NCI-H1417 treated with DMSO at 0.1 percent for 48 hours (cell line): ENCODE results near the gene MUC5AC.
"Not testable (repeated sequence)": the region's sequence is repeated elsewhere in the genome, so short reads cannot be mapped to it uniquely, and the experiment has no call there.

Source experiments
- DNase-seq: peaks from one replicate; lab custom pipeline; 2025; lab: John Stamatoyannopoulos, UW

MUC5AC gene

GRCh38 chr11:1162138-1162475 lies 4.4 kb downstream of the MUC5AC start:
- DNase-seq, result no peak

DNA sequence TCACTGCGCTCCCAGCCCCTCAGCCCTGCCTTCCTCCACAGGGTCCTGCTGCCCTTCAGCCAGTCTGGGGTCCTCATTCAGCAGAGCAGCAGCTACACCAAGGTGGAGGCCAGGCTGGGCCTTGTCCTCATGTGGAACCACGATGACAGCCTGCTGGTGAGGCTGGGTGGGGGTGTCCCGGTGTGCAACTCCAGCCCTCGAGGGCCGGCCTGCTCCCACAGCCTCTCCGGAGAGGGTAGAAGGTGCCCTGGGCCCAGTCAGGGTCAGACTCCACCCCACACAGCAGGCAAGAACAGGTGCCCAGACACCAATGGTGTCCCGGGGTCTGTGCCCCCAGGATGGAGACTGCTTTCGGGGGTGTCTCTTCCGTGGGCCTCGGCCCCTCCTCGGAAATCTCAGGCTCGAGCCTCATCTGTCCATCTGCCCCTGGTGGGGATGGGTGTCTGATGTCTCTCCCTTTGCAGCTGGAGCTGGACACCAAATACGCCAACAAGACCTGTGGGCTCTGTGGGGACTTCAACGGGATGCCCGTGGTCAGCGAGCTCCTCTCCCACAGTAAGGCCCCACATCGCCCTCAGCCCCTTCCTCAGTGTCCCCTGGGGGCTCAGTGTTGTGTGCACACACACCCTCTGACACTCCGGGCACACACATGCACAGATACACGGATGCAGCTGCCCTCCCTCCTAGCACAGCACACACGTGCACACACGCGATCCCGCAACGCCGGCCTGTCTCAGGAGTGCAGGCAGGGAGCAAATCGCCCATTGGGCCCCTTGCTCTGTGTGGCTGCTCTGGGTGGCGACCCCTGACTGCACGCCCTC lies 4.9 kb downstream of the MUC5AC start:
- DNase-seq, result no peak

- no peak for DNase-seq
These were observed 5.7 kb downstream of the MUC5AC start for GRCh38 chr11:1163321-1163910.

GRCh38 chr11:1163911-1164735 lies 6.4 kb downstream of the MUC5AC start:
- no peak for DNase-seq

GRCh38 chr11:1164779-1165255 lies 7.1 kb downstream of the MUC5AC start:
- DNase-seq, result not testable (repeated sequence)

DNA sequence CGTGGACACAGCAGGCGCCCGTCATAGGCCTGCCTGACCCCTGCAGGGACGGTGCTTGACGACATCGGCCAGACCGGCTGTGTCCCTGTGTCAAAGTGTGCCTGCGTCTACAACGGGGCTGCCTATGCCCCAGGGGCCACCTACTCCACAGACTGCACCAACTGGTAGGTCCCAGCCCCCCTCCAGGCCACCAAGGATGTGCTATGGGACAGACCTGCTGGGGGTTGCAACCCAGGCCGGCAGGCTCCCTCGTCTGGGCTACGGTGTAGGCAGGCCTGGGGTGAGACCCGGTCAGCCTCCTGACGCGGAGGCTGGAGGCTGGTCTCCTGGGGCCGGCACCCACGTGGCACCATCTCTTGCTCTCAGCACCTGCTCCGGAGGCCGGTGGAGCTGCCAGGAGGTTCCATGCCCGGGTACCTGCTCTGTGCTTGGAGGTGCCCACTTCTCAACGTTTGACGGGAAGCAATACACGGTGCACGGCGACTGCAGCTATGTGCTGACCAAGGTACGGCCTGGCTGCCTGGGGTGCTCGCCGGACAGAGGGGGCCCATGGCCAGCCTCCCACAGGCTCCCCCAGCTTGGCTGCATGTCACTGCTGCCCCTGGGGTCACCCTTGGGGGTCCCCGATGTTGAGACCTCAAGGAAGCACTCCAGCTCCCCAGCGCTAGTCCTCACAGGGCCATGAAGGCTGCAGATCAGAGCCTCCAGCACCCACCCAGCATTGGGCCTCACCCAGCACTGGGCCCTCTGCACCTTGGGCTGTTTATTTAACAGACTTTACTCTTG lies 7.7 kb downstream of the MUC5AC start:
- DNase-seq, result no peak

- no peak for DNase-seq
These were observed 9.5 kb downstream of the MUC5AC start for GRCh38 chr11:1167256-1167655.

- DNase-seq, result no peak
These were observed 10.0 kb downstream of the MUC5AC start for GRCh38 chr11:1167751-1168231.

DNA sequence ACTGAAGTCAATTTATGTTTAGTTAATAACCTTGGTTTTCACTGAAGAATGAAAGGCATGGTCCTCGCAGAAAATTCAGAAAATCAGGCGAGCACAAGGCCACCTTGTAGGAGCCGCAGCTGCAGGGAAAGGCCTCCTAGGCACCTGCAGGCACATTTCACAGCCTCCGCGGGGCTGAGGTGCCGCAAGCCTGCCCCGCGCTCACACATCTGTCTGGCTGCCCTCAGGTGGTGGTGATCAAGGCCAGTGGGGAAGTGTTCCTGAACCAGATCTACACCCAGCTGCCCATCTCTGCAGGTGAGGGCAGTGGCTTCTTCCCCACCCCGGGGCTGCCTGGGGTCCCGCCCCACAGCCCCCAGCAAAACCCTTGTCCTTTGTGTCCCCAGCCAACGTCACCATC lies 10.5 kb downstream of the MUC5AC start:
- DNase-seq, result no peak

DNA sequence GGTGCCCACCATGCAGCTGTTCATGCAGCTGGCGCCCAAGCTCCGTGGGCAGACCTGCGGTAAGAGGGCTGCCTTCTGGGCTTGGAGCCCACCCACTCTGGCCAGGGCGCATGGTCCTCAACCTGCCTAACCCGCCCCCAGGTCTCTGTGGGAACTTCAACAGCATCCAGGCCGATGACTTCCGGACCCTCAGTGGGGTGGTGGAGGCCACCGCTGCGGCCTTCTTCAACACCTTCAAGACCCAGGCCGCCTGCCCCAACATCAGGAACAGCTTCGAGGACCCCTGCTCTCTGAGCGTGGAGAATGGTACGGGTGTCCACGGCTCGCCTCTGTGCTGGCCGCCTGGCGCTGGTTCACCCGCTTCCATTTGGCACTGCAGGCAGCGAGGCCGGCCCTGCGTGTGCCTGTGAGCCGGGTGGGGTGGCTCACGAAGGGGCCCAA lies 11.0 kb downstream of the MUC5AC start:
- no peak for DNase-seq

- DNase-seq, result no peak
These were observed 13.7 kb downstream of the MUC5AC start for GRCh38 chr11:1171223-1171984.

DNA sequence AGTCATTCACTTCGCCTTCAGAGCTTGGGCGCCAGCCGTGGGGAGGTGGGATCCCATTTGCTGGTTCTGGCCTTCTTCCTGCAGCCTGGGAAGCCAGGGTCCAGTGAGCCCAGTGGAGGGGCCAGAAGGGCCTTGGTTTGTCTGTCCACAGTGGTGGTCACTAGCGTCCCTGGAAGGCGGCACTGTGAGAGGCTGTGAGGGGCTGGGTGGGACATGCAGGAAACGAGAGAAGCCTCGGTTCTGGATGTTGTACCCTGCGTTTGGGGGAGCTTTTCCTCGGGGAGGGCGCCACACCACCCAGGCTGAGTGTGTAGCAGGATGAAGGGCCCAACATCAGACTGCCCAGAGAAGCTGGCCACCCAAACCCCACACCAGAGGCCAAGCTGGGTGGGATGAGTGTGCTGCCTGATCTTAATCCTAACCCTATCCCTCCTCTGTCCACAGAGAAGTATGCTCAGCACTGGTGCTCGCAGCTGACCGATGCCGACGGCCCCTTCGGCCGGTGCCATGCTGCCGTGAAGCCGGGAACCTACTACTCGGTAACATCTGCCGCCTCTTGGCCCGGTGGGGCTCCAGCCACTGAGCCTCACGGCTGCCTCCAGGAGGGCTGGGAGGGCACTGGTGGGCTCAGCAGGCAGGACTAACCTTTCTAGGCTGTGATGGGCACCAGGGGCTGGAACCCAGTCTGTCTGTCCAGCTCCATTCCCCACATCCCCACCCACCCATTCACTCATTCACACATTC lies 14.4 kb downstream of the MUC5AC start:
- DNase-seq, result no peak

- DNase-seq, result no peak
These were observed 15.0 kb downstream of the MUC5AC start for GRCh38 chr11:1172729-1173117.

DNA sequence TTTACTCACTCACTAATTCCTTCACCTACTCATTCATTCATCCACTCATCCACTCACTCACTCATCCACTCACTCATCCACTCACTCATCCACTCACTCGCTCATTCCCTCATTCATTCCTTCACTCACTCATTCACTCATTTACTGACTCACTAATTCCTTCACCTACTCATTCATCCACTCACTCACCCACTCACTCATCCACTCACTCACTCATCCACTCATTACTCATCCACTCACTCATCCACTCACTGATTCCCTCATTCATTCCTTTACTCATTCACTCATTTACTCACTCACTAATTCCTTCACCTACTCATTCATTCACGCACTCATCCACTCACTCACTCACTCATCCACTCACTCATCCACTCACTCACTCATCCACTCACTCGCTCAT lies 15.6 kb downstream of the MUC5AC start:
- DNase-seq, result not testable (repeated sequence)

DNA sequence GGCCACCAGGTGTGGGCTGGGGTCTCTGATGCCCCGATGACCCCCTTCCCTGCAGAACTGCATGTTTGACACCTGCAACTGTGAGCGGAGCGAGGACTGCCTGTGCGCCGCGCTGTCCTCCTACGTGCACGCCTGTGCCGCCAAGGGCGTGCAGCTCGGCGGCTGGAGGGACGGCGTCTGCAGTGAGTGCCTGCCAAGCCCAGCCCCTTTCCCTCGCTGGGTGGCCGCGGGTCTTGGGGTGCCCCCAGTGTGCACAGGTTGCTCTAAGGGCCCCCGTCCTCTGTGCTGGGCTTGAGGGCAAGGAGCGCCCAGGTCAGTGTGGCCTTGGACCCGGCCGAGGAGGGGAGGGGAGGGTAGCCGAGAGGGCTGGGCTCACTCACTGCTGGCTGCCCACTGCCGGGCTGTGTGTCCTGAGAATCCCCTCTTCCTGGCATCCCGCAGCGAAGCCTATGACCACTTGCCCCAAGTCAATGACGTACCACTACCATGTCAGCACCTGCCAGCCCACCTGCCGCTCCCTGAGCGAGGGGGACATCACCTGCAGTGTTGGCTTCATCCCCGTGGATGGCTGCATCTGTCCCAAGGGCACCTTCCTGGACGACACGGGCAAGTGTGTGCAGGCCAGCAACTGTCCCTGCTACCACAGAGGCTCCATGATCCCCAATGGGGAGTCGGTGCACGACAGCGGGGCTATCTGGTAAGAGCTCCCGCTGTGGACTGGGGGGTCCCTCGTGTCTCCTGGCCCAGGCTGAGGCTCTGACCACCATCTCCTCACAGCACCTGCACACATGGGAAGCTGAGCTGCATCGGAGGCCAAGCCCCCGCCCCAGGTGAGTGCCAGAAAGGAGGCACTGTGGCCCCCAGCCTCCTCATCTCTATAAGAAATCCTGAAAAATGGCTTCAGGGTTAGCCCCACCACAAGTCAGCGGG lies 17.0 kb downstream of the MUC5AC start:
- no peak for DNase-seq

DNA sequence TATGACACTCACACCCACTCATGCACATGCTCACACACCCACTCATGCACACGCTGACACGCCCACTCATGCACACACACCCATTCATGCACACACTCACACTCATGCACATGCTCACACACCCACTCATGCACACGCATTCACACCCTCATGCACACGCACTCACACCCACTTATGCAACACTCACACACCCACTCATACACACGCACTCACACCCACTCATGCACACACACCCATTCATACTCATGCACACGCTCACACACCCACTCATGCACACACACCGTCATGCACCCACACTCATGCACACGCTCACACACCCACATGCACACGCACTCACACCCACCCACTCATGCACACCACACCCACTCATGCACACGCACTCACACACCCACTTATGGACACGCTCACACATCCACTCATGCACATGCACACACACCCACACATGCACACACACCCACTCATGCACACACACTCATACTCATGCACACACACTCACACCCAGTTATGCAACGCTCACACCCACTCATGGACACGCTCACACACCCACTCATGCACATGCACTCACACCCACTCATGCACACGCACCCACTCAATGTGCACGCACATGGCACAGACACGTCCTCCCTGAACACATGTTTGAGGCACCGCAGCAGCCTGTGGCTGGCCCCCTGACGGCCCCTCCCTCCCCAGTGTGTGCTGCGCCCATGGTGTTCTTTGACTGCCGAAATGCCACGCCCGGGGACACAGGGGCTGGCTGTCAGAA lies 17.9 kb downstream of the MUC5AC start:
- no peak for DNase-seq

DNA sequence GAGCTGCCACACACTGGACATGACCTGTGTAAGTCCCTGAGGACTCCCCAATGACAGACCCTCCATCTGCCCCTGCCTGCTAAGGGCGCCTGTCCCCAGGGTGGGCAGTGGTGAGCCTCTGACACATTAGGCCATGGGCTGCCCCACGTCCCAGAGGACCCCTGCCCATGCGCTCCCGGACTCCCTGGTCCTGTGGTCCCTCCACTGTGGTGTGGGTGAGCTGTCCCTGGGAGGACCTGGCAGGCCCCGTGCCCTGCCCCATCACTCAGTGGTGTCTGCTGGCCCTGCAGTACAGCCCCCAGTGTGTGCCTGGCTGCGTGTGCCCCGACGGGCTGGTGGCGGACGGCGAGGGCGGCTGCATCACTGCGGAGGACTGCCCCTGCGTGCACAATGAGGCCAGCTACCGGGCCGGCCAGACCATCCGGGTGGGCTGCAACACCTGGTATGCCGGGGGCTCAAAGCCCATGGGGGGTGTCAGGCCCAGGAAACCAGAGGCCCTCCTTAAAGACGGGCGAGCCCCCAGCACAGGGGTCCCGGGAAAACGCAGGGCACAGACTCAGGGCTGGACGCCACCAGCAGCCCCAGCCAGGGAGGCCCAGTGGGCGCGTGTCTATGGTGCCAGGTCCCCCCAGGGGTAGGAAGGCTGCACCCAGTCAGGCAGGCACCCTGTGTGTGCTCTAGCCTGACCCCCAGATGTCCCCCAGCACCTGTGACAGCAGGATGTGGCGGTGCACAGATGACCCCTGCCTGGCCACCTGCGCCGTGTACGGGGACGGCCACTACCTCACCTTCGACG lies 18.7 kb downstream of the MUC5AC start:
- DNase-seq, result no peak
